ENCODE data around the gene SLC6A5.

SLC6A5 gene

DNA sequence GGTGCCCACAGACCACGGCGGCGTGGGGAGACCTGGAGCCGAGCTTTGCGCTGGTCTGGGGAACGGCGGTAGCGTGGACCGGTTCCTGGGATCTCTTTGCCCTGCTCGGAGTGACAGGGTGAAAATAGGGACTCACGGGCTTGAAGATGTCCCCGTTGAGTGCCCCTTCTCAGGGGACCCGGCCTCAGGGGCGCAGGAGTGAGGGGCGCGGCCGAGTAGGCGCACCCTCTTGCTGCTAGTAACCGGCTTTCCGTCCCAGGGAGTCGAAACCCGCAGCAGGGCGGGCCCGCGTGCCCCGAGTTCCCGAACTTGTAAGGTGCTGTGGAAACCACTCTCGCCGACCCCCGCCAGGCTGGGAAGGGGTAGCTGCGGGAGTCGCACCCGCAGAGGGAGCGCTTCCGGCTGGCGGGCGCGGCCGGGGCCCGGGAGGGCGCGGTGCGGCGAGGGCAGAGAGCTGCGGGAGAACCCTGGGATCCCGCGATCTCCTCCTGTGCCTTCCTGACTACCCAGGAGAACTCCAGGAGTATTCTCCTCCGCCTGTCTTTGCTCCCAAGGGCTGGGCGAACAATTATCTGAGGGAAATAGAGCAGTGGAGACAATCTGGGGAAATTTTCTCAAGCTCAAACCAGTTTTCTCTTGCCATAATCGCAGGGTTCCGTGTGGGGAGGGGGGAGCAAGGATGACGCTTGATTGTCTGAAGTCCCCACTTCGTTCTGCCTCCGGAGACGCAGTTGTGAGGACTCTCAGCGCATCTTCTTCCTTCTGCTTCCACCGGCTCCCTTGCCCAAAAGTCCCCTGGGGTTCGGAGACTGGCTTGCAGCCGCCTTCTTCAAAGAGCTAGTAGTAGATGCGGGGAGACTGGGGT, 70.6 kb downstream of the SLC6A5 start:
- DNase-seq (ENCODE audit: extremely low read depth, low read depth) = no peak

DNA sequence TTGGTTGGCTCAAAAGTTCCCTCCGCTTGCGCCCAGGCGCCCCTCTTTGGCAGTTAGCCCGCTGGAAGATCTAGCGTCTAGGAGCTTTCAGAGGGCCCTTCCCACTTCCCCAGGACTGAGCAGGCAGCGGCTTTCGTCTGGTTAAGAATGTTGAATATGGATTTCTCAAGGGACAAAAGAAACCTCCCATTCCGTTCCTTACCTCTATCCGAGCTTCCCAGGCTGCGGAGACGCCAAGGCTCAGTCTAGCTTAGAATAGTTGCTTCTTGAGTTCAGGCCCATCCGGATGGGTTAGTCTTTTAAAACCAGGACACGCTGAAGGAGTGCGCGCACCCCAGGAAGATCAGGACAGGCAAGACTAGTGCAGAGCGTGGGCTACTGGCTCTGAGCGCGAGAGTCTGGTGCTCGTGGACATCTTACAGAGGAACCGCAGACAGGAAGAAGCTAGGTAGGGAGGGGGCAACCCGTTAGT, 71.6 kb downstream of the SLC6A5 start:
- DNase-seq (ENCODE audit: extremely low read depth, low read depth) = no peak
- TF ChIP-seq, protein P1, sequence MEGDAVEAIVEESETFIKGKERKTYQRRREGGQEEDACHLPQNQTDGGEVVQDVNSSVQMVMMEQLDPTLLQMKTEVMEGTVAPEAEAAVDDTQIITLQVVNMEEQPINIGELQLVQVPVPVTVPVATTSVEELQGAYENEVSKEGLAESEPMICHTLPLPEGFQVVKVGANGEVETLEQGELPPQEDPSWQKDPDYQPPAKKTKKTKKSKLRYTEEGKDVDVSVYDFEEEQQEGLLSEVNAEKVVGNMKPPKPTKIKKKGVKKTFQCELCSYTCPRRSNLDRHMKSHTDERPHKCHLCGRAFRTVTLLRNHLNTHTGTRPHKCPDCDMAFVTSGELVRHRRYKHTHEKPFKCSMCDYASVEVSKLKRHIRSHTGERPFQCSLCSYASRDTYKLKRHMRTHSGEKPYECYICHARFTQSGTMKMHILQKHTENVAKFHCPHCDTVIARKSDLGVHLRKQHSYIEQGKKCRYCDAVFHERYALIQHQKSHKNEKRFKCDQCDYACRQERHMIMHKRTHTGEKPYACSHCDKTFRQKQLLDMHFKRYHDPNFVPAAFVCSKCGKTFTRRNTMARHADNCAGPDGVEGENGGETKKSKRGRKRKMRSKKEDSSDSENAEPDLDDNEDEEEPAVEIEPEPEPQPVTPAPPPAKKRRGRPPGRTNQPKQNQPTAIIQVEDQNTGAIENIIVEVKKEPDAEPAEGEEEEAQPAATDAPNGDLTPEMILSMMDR (IDR thresholded peaks at IDR 0.05; ENCODE audit: low read depth, low read length) = no peak

More for the DNA sequence above, 70.6 kb downstream of the SLC6A5 start:
- TF ChIP-seq, protein P1 (IDR thresholded peaks at IDR 0.05; ENCODE audit: low read depth, low read length) = no peak

DNA sequence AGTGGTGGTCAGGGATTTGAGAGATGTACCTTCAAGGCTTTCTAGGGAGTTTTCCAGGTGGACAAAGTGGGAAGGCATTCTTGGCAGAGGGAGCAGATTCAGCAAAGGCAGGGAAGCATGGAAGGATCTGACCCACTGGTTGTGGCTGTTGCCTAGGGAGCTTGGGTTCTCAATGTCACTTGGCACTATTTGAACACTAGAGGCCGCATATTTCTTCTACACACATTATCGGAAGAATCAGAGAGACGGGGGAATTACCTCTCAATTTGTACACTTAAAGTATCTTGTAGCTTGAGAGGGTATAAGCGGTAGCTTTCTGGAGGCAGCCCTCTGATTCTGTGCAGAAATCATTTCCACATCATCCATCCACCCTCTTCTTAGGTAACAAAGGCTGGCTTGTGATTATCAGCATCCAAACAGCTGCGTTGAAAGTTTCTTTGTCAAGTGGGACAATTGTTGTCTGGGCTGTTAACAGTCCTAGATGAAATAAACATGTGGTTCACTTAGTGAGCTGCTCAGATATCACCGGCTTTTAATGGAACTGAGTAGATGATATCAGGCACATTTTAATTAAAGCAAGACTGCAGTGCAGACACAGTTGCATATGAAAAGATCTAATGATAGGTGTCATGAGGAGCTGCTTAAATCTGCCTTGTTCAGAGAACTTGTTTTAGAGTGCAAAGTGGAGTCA, 72.6 kb downstream of the SLC6A5 start:
- DNase-seq (ENCODE audit: extremely low read depth, low read depth) = no peak
- TF ChIP-seq, protein P1 (IDR thresholded peaks at IDR 0.05; ENCODE audit: low read depth, low read length) = no peak; the same call in 1 of the 2 replicates

DNA sequence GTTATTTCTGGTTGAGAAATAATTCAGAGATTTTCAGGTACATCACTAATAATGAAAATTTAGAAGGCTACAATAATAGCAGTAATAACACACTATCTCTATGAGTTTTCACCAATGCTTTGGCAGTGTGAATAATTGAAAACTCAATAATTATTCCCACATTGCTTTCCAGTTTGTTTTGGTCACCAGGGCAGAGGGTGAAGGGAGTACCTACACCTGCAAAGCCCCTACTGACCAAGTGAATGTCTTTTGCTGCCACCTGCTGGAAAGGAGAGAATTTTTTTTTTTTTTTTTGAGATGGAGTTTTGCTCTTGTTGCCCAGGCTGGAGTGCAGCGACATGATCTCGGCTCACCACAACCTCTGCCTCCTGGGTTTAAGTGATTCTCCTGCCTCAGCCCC, 73.2 kb downstream of the SLC6A5 start:
- TF ChIP-seq, protein P1 (IDR thresholded peaks at IDR 0.05; ENCODE audit: low read depth, low read length) = peak; percentile 21
- DNase-seq (ENCODE audit: extremely low read depth, low read depth) = no peak

DNA sequence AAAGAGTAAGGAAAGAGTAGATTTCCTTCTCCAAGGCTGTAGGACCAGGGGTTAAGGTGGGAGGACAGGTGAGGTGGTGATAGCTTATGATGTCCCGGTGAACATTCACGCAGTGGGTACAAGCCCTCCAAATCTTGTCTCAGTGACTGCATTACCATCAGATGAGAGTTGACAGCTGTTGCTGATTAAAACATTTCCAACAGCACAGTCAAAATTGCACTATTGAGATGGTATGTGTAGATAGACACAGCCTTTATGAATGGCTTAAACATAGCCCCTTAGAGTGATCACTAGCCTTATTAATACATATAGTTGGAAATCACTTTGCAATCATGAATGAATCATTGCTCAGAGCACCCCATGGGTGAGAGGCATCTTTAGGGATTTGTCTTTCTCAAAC, 77.2 kb downstream of the SLC6A5 start:
- DNase-seq (ENCODE audit: extremely low read depth, low read depth) = no peak
- TF ChIP-seq, protein P1 (IDR thresholded peaks at IDR 0.05; ENCODE audit: low read depth, low read length) = no peak

DNA sequence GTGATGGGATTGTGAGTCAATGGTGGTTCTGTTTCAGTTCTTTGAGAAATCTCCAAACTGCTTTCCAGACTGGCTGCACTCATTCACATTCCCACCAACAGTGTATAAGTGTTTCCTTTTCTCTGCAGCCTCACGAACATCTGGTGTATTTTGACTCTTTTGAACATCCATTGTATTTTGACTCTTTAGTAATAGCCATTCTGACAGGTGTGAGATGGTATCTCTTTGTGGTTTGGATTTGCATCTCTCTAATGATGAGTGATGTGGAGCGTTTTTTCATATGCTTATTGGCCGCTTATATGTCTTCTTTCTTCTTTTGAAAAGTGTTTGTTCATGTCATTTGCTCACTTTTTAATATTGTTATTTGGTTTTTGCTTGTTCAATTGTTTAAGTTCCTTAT, 89.4 kb downstream of the SLC6A5 start:
- TF ChIP-seq, protein P1 (IDR thresholded peaks at IDR 0.05; ENCODE audit: low read depth, low read length) = no peak
- no peak for DNase-seq (ENCODE audit: extremely low read depth, low read depth)

DNA sequence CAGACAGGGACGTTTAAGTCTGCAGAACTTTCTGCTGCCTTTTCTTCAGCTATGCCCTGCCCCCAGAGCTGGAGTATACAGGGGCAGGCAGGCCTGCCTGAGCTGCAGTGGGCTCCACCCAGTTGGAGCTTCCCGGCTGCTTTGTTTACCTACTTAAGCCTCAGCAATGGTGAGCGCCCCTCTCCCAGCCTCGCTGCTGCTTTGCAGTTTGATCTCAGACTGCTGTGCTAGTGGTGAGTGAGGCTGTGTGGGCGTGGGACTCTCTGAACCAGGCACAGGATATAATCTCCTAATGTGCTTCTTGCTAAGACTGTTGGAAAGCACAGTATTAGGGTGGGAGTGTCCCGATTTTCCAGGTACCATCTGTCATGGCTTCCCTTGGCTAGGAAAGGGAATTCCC, 108.5 kb downstream of the SLC6A5 start:
- TF ChIP-seq, protein P1 (IDR thresholded peaks at IDR 0.05; ENCODE audit: low read depth, low read length) = no peak

More for the DNA sequence above, 108.5 kb downstream of the SLC6A5 start:
- no peak for DNase-seq (ENCODE audit: extremely low read depth, low read depth)

Measured in AG09319 (cell line).